Middle frontal gyrus (tissue), 1 donor: ENCODE results near the gene PHYHD1.

ENCODE experiments used
- DNase-seq: peaks from one replicate; pipeline ENCODE4 v3.0.0-alpha.2; 2015; ENCODE audit warnings: low spot score; ENCODE audit errors: extremely low spot score

Gene PHYHD1

DNA sequence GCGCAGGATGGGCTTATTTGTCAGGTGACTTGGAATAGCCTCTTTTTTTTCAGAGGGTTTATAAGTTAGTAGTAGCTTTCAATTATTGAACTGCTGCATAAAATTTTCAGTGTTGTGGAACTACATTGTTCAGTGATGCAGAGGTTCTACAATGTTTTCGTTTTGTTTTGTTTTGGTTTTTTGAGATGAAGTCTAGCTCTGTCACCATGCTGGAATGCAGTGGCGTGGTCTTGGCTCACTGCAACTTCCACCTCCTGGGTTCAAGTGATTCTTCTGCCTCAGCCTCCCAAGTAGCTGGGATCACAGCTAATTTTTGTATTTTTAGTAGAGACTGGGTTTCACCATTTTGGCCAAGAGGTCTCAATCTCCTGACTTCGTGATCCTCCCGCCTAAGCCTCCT lies 48.7 kb downstream of the PHYHD1 start:
- DNase-seq, result no peak

DNA sequence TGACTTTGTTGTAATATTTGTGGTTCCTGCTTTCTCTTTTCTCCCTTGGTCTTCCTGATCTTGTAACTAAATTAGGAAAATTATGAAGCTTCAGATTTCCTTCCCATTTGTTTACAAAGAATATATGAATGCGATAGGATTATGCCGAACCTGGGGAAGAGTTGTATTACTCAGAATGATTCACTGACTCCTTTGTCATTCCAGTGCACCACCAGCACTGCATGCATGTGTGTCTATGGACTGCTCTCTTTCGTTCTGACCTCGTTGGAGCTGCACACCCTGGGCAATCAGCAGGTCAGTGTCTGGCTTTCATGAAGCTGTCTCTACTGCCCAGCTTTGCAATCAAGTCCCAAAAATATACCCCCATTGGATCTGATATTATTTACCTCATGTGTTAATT lies 52.2 kb downstream of the PHYHD1 start:
- no peak for DNase-seq

DNA sequence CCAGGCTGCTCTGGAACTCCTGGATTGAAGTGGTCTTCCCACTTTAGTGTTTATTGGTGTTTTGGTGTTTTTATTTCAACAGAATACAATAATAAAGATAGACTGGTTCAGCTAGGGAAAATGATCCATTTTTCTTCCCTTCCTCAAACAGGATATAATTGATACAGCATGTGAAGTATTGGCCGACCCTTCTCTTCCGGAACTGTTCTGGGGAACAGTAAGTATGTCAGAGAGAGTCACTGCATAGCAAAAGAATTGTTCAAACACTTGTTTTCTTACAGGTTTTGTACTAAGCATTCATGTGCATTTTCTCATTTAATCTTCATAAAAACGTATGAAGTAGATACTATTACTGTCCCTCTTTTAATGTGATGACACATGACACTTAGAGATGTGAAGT lies 58.3 kb downstream of the PHYHD1 start:
- DNase-seq, result no peak

DNA sequence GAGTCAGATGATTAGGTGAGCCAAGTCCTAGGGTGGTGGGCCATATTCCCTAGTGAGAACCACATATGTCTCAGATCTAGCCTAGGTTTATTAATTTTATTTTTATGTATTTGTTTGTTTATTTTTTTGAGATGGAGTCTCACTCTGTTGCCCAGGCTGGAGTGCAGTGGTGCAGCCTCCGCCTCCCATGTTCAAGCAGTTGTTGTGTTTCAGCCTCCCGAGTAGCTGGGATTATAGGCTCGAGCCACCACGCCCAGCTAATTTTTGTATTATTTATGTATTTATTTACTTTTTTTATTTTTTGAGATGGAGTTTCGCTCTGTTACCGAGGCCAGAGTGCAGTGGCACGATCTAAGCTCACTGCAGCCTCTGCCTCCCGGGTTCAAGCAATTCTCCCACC lies 62.8 kb downstream of the PHYHD1 start:
- no peak for DNase-seq

- no peak for DNase-seq
These were observed 65.9 kb downstream of the PHYHD1 start for GRCh38 chr9:128986671-128987070.

GRCh38 chr9:128987805-128988204 lies 67.0 kb downstream of the PHYHD1 start:
- DNase-seq, result no peak
